Gastrocnemius medialis (tissue), 4 donors: ENCODE data around the gene SLC12A9.

ENCODE experiments used
- POLR2A ChIP-seq, 2 donors: fragments of 450-650 bp; IDR thresholded peaks; one replicate each; pipeline ENCODE4 v1.6.1; 2017; ENCODE audit warnings: antibody characterized with exemption in 2 of 2, mild to moderate bottlenecking in 2 of 2, moderate library complexity in 2 of 2
- TF ChIP-seq, protein P1 (sequence below), 5 experiments: fragments of 450-650 bp in 3 of 5; fragments of 200-600 bp in 2 of 5; sonication (generic) in 2 of 5; IDR thresholded peaks in 4 of 5; conservative IDR thresholded peaks in 1 of 5; 1 replicate in 4 of 5; 2 replicates in 1 of 5; pipeline ENCODE4 v1.5.1; 2016 to 2019; ENCODE audit warnings: antibody characterized with exemption in 5 of 5, mild to moderate bottlenecking in 3 of 5, moderate library complexity in 3 of 5

DNA sequence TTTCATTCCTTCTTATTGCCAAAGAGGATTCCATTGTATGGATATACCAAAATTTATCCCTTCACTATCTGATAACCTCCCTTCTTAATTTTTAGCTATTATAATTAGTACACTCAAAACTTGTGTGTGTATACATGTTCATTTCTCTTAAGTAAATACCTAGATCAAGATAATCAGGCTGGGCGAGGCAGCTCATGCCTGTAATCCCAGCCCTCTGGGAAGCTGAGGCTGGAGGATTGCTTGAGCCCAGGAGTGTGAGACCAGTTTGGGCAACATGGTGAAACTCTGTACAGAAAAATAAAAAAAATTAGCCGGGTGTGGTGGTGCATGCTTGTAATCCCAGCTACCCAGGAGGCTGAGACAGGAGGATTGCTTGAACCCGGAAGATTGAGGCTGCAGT lies 59.0 kb downstream of the SLC12A9 start:
- TF ChIP-seq, protein P1, sequence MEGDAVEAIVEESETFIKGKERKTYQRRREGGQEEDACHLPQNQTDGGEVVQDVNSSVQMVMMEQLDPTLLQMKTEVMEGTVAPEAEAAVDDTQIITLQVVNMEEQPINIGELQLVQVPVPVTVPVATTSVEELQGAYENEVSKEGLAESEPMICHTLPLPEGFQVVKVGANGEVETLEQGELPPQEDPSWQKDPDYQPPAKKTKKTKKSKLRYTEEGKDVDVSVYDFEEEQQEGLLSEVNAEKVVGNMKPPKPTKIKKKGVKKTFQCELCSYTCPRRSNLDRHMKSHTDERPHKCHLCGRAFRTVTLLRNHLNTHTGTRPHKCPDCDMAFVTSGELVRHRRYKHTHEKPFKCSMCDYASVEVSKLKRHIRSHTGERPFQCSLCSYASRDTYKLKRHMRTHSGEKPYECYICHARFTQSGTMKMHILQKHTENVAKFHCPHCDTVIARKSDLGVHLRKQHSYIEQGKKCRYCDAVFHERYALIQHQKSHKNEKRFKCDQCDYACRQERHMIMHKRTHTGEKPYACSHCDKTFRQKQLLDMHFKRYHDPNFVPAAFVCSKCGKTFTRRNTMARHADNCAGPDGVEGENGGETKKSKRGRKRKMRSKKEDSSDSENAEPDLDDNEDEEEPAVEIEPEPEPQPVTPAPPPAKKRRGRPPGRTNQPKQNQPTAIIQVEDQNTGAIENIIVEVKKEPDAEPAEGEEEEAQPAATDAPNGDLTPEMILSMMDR (IDR thresholded peaks at IDR 0.05 in 4 of 5, conservative IDR thresholded peaks at IDR 0.05 in 1 of 5) = no peak
- TF ChIP-seq POLR2A (IDR thresholded peaks at IDR 0.05) = no peak
